Cardiac muscle cell (in vitro differentiated cells and primary cell): ENCODE results near the gene CFI. TPM values are rescaled to one million over a fixed set of nuclear protein-coding genes. Genes with fewer than 3 reads are reported as not detected.

Experiments used
- DNase-seq, 2 donors: peaks; one replicate each; pipeline versions ENCODE4 v3.0.0 to v3.0.0-alpha.2; 2010 to 2017; ENCODE audit warnings: low read depth in 1 of 2, low spot score in 1 of 2
- H3K27ac ChIP-seq: fragments of 200-600 bp; sonication (generic); 2 replicates; pipeline ENCODE4 v1.5.1; 2016
- H3K27me3 ChIP-seq: fragments of 200-600 bp; sonication (generic); 2 replicates; pipeline ENCODE4 v1.6.0; 2016; ENCODE audit warnings: control low read depth
- H3K36me3 ChIP-seq: fragments of 200-600 bp; sonication (generic); 2 replicates; pipeline ENCODE4 v1.5.1; 2016; ENCODE audit warnings: control low read depth
- H3K4me1 ChIP-seq: fragments of 200-600 bp; sonication (generic); 2 replicates; pipeline ENCODE4 v1.8.1; 2017; ENCODE audit warnings: low read depth, mild to moderate bottlenecking, mixed run types
- H3K4me3 ChIP-seq: fragments of 200-600 bp; sonication (generic); 2 replicates; pipeline ENCODE4 v1.5.1; 2016; ENCODE audit warnings: mild to moderate bottlenecking
- H3K9me3 ChIP-seq: fragments of 200-600 bp; sonication (generic); 2 replicates; pipeline ENCODE4 v1.5.1; 2017; ENCODE audit warnings: low read depth, mild to moderate bottlenecking, control low read depth
- CTCF ChIP-seq: IDR thresholded peaks from 2 replicates; pipeline ENCODE4 v1.5.1; 2012; ENCODE audit warnings: low read depth, mild to moderate bottlenecking, low read length
- polyA plus RNA-seq: library from polyadenylated mRNA; unstranded; fragments of >200 nt; fragmentation: Nextera tagmentation; extraction: Ambion mirVana; gene quantifications from 2 replicates; pipeline ENCODE4 v1.2.1, GENCODE V29; 2016
- total RNA-seq: library from RNA; depleted of rRNA; stranded (reverse); fragments of >200 nt; gene quantifications from 2 replicates; pipeline ENCODE4 v1.2.3, GENCODE V29; 2016

The CFI gene
- total and polyA plus RNA-seq, 2 experiments from 2014 or later = 2.1 to 5.2 TPM

- Histone ChIP-seq H3K4me3 (no peak overlapping the region), H3K27me3 (no peaks in the 10 kb centered on the region), H3K27ac (no peak overlapping the region), H3K9me3 (no peaks in the 10 kb centered on the region), H3K4me1 (no peaks in the 10 kb centered on the region), H3K36me3 (no peaks in the 10 kb centered on the region)
- DNase-seq = no peak
- TF ChIP-seq CTCF = no peak
These were observed 35.2 kb upstream of the CFI start for GRCh38 chr4:109836985-109837384.

DNA sequence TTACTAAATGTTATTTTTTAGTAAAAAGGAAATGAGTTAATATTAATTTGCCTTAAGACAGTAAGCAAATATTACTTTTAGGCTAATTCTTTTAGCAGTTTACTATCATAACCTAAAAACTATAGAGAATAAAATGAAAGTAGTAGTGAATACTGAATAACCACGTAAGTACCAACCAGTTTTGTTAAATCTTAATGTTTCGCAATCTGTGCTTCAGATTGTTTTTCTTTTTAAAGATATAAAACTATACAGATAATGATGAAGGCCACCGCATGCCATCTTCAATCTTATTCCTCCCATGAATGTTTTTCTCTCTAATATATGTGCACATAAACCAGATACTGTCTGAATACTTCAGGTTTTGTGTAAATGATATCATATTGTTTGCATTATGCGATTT, 32.0 kb upstream of the CFI start:
- Histone ChIP-seq H3K36me3 (no peaks in the 10 kb centered on the region), H3K4me1 (no peaks in the 10 kb centered on the region), H3K27ac (no peak overlapping the region), H3K9me3 (no peaks in the 10 kb centered on the region), H3K27me3 (no peaks in the 10 kb centered on the region), H3K4me3 (no peak overlapping the region)
- TF ChIP-seq CTCF = no peak
- DNase-seq = no peak

DNA sequence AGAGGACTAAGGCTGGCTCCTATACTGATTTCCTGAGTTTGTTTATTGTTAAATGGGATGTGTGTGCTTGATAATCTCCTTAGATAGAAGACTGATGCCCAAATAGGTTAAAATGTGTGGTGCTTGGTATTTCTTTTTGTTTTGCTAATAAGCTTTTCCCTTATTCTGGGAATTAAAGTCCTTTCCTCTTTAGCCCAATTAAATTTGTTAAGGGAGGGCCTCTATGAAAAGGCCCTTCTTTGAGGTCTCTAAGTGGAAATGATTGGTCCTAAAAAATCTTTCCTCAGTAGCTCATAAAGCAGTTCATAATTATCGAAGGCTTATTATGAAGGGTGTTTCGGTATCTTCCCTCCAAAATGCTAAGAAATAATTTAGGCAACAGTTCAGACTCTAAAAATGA, 25.9 kb upstream of the CFI start, which contains the start of gene RRH:
TSS of gene RRH (plus strand) at position 301 of the 400 bp plus-strand sequence. CDS start at position 357, 56 bp downstream.
- TF ChIP-seq CTCF = no peak
- Histone ChIP-seq H3K27me3 (no peaks in the 10 kb centered on the region), H3K27ac (no peak within 1 kb of the TSS), H3K36me3 (peaks cover 26% of the 10 kb centered on the region), H3K4me3 (no peak within 1 kb of the TSS), H3K9me3 (no peaks in the 10 kb centered on the region), H3K4me1 (no peaks in the 10 kb centered on the region)
- no peak for DNase-seq

DNA sequence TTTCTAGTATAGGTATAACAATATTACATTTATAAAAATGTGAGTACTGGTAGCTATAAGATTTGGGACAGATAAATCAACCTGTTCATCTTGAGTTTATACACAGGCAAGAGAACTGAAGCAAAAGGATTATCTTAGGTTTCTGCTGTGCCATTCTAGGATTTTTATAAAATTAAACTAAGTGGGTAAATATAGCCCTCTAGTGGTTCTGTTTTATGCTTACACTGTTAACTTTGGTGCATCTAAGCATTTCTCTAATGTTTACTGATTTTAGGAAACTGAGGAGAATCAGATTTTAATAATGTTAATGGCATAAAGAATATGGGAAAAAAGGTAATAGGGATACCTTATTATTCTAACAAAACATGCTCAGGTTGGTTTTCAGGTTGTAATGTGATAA, 24.9 kb upstream of the CFI start:
- no peak overlapping the region for H3K27ac ChIP-seq
- H3K4me3 ChIP-seq = no peak overlapping the region
- no peaks in the 10 kb centered on the region for H3K9me3 ChIP-seq
- DNase-seq = peak; percentile 15 to 41
- peak; percentile 52 for TF ChIP-seq CTCF
- no peaks in the 10 kb centered on the region for H3K27me3 ChIP-seq
- peaks cover 32% of the 10 kb centered on the region for H3K36me3 ChIP-seq
- H3K4me1 ChIP-seq = no peaks in the 10 kb centered on the region

DNA sequence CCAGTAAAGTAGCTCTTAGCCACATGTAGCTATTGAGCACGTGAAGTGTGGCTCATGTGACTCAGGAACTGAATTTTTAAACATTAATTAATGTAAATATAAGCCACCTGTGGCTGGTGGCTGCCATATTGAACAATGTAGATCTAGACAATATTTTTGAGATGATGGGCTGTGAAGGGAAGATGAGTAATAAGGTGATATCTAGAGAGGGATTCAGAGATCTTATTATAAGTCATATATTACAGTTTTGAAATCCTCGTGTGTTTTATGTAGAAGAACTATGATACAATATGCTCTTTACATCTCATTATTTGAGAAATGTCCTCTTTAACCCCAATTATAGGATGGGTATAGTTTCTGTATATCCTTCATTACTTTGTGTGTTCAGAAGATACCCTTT, 19.4 kb upstream of the CFI start:
- Histone ChIP-seq H3K9me3 (no peaks in the 10 kb centered on the region), H3K36me3 (peaks cover 49% of the 10 kb centered on the region), H3K4me1 (peaks cover 8% of the 10 kb centered on the region), H3K27ac (no peak overlapping the region), H3K4me3 (no peak overlapping the region), H3K27me3 (no peaks in the 10 kb centered on the region)
- TF ChIP-seq CTCF = no peak
- no peak for DNase-seq

DNA sequence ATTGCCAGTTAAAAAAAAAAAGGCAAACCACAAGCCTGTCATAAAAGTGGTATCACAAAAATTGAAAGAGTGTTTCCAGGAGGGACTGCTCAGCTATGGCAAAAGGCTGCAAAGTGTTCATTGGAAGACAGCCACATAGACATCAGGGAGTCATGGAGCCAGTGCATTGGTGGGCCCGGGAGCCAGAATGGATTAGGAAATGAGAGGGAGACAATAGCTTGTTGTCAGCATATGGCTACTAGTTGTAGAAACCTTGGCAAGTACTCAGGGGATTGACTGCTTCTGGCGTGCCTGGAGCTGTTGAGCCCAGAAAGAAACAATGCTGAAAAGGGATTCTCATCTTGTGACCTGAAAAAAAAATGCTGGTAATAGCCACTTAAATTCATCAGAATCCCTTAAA, 18.8 kb upstream of the CFI start:
- H3K27me3 ChIP-seq = no peaks in the 10 kb centered on the region
- no peaks in the 10 kb centered on the region for H3K9me3 ChIP-seq

More for the DNA sequence above, 18.8 kb upstream of the CFI start:
- Histone ChIP-seq H3K36me3 (peaks cover 49% of the 10 kb centered on the region), H3K4me1 (peaks cover 8% of the 10 kb centered on the region), H3K4me3 (no peak overlapping the region), H3K27ac (no peak overlapping the region)
- peak in 1 of 2 donors; percentile 87 for DNase-seq
- no peak for TF ChIP-seq CTCF
